ENCODE data around the gene GIMAP8.

- TF ChIP-seq PATZ1 (tag by site-specific recombination; IDR thresholded peaks at IDR 0.05): no peak
- TF ChIP-seq ZNF10 (tag by site-specific recombination; IDR thresholded peaks at IDR 0.05): no peak
- TF ChIP-seq, protein P1, sequence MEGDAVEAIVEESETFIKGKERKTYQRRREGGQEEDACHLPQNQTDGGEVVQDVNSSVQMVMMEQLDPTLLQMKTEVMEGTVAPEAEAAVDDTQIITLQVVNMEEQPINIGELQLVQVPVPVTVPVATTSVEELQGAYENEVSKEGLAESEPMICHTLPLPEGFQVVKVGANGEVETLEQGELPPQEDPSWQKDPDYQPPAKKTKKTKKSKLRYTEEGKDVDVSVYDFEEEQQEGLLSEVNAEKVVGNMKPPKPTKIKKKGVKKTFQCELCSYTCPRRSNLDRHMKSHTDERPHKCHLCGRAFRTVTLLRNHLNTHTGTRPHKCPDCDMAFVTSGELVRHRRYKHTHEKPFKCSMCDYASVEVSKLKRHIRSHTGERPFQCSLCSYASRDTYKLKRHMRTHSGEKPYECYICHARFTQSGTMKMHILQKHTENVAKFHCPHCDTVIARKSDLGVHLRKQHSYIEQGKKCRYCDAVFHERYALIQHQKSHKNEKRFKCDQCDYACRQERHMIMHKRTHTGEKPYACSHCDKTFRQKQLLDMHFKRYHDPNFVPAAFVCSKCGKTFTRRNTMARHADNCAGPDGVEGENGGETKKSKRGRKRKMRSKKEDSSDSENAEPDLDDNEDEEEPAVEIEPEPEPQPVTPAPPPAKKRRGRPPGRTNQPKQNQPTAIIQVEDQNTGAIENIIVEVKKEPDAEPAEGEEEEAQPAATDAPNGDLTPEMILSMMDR (tag by site-specific recombination; IDR thresholded peaks at IDR 0.05): no peak
- no peak for TF ChIP-seq YY1 (tag by site-specific recombination; IDR thresholded peaks at IDR 0.05)
- TF ChIP-seq, protein P2, sequence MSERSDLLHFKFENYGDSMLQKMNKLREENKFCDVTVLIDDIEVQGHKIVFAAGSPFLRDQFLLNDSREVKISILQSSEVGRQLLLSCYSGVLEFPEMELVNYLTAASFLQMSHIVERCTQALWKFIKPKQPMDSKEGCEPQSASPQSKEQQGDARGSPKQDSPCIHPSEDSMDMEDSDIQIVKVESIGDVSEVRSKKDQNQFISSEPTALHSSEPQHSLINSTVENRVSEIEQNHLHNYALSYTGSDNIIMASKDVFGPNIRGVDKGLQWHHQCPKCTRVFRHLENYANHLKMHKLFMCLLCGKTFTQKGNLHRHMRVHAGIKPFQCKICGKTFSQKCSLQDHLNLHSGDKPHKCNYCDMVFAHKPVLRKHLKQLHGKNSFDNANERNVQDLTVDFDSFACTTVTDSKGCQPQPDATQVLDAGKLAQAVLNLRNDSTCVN (tag by site-specific recombination; optimal IDR thresholded peaks at IDR 0.05): no peak
- TF ChIP-seq KLF17 (tag by site-specific recombination; IDR thresholded peaks at IDR 0.05): no peak
- TF ChIP-seq SP2 (tag by site-specific recombination; IDR thresholded peaks at IDR 0.05): no peak
- TF ChIP-seq, protein P3, sequence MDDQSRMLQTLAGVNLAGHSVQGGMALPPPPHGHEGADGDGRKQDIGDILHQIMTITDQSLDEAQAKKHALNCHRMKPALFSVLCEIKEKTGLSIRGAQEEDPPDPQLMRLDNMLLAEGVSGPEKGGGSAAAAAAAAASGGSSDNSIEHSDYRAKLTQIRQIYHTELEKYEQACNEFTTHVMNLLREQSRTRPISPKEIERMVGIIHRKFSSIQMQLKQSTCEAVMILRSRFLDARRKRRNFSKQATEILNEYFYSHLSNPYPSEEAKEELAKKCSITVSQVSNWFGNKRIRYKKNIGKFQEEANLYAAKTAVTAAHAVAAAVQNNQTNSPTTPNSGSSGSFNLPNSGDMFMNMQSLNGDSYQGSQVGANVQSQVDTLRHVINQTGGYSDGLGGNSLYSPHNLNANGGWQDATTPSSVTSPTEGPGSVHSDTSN (CRISPR knock-in tag; IDR thresholded peaks at IDR 0.05): no peak
- no peak for TF ChIP-seq ZNF362 (tag by site-specific recombination; IDR thresholded peaks at IDR 0.05)
- TF ChIP-seq ZSCAN16 (tag by site-specific recombination; IDR thresholded peaks at IDR 0.05): no peak
- TF ChIP-seq ZNF184 (tag by site-specific recombination; IDR thresholded peaks at IDR 0.05): no peak
- no peak for TF ChIP-seq SCRT1 (tag by site-specific recombination; IDR thresholded peaks at IDR 0.05; ENCODE audit: borderline replicate concordance)
- no peak for TF ChIP-seq ZNF223 (tag by site-specific recombination; IDR thresholded peaks at IDR 0.05)
Measured at GRCh38 chr7:150434240-150434639, 16.2 kb upstream of the GIMAP8 start.

Measured in HEK293 (cell line).